Colonic mucosa (tissue), 4 donors: Measurements from ENCODE around the gene INTS6. TPM values are rescaled to one million over a fixed set of nuclear protein-coding genes. Genes with fewer than 3 reads are reported as not detected.
"Not testable (repeated sequence)": the region's sequence is repeated elsewhere in the genome, so short reads cannot be mapped to it uniquely, and the experiment has no call there.

ENCODE experiments used
- DNase-seq: peaks from one replicate; pipeline ENCODE4 v3.0.0-alpha.2; 2020
- H3K27ac ChIP-seq: fragments of 200-600 bp; one replicate; pipeline ENCODE4 v1.8.0; 2021
- H3K27me3 ChIP-seq: fragments of 200-600 bp; one replicate; pipeline ENCODE4 v1.8.0; 2021
- H3K36me3 ChIP-seq: fragments of 200-600 bp; one replicate; pipeline ENCODE4 v1.8.0; 2021
- H3K4me1 ChIP-seq: fragments of 200-600 bp; one replicate; pipeline ENCODE4 v1.8.0; 2021; ENCODE audit warnings: mild to moderate bottlenecking
- H3K4me3 ChIP-seq: fragments of 200-600 bp; one replicate; pipeline ENCODE4 v1.8.0; 2021
- H3K9ac ChIP-seq, 2 donors: one replicate each; pipeline ENCODE4 v1.7.0; 2013; ENCODE audit warnings: control low read depth in 2 of 2, low read depth in 2 of 2, low read length in 2 of 2
- H3K9me3 ChIP-seq: fragments of 200-600 bp; one replicate; pipeline ENCODE4 v1.8.0; 2021
- CTCF ChIP-seq: fragments of 200-600 bp; IDR thresholded peaks from one replicate; pipeline ENCODE4 v1.8.0; 2022; ENCODE audit warnings: antibody characterized with exemption, mild to moderate bottlenecking
- intact Hi-C: fragments of 100-400 bp; cut with DNase I; formaldehyde crosslinking; loops from one replicate; pipeline ENCODE4 v1.14.1; 2022
- total RNA-seq, 2 donors: library from RNA; stranded (reverse); fragmentation: NEBNext Ultra II Directional in 1 of 2; extraction: Animal tissue kit (Norgen Biotek cat#: 25700) in 1 of 2; gene quantifications; one replicate each; pipeline ENCODE4 v1.2.1, GENCODE V29; 2021
- donor health status: healthy.
- donor health status: DM: no; HTN: no; CAD: no.
- donor health status: DM: no; HTN: no; CAD: no.

The INTS6 gene
- total RNA-seq, 2 donors from 2014 or later = 30.8 to 32.3 TPM

- Histone ChIP-seq H3K9ac (no peak overlapping the region), H3K27ac (no peak overlapping the region), H3K36me3 (no peaks in the 10 kb centered on the region), H3K9me3 (no peaks in the 10 kb centered on the region), H3K27me3 (no peaks in the 10 kb centered on the region), H3K4me1 (no peaks in the 10 kb centered on the region), H3K4me3 (no peak overlapping the region)
- intact Hi-C loops = no loop called here
- TF ChIP-seq CTCF = no peak
- no peak for DNase-seq
Measured at GRCh38 chr13:51420681-51421490, 31.9 kb downstream of the INTS6 start.

DNA sequence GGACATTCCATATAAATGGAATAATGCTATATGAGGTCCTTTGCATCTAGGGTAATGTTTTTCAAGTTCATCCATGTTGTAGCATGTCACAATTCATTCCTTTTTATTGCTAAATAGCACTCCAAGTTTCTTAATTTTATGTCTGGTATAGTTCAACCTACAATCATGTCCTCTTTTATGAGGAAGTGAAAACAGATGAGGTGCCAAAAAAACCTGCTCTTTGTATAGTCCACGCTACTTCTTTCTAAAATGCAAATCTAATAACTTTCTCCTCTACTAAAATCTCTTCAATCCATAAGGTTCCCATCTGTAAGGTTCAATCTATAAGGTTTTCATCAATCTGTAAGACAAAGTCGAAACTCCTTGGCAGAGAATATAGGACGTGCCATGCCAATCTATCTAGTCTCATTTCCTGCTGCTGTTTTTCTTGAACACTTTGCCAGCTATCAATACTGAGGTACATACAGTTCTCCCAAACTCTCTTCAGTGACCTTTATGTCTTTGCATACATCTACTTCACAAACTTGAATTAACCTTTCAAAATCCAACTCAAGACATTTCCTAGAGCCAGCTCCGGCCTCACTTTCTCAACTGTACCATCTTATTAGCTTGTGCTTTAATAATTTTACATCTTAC lies 33.7 kb downstream of the INTS6 start:
- Histone ChIP-seq H3K27ac (no peak overlapping the region), H3K9me3 (no peaks in the 10 kb centered on the region), H3K36me3 (no peaks in the 10 kb centered on the region), H3K9ac (no peak overlapping the region), H3K27me3 (no peaks in the 10 kb centered on the region), H3K4me3 (no peak overlapping the region), H3K4me1 (no peaks in the 10 kb centered on the region)
- no peak for TF ChIP-seq CTCF
- intact Hi-C loops = no loop called here
- no peak for DNase-seq

DNA sequence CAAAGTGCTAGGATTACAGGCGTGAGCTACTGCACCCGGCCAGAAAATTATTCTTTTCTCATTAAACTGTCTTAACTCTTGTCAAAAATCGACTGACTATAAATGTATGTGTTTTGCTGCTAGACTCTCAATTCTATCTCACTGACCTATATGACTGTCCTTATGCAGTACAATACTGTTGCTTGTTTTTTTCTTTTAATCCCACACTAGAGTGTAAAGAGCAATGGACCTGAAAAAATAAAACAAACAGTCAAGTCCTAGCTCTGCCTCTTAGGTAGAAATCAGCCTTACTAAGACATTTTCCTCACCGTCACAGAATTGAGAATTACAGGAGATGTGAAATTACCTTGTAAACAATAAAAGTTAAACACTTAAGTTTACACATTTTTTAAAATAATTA lies 35.1 kb downstream of the INTS6 start:
- no peak overlapping the region for H3K4me3 ChIP-seq
- intact Hi-C loops = no loop called here
- DNase-seq = no peak
- no peak overlapping the region for H3K9ac ChIP-seq
- H3K4me1 ChIP-seq = no peaks in the 10 kb centered on the region
- no peak overlapping the region for H3K27ac ChIP-seq
- no peaks in the 10 kb centered on the region for H3K9me3 ChIP-seq
- H3K27me3 ChIP-seq = no peaks in the 10 kb centered on the region
- no peak for TF ChIP-seq CTCF
- no peaks in the 10 kb centered on the region for H3K36me3 ChIP-seq

DNA sequence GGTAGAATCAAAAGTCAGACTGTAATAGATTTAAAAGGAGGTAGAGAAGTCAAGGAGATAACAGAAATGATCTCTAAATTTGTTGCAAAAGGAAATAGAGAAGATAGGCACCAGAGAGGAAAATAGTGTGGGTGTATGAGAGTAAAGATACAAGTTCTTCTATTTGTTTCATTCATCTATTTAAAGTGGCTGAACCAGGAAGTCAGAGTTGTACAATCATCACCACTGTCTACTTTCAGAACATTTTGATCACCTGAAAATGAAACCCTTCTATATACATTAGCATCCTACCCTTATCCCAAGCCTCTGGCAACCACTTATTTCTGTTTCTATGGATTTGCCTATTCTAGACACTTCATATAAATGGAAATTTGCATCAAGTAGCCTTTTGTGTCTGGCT lies 36.7 kb downstream of the INTS6 start:
- H3K27me3 ChIP-seq = no peaks in the 10 kb centered on the region
- no peaks in the 10 kb centered on the region for H3K9me3 ChIP-seq
- no peak overlapping the region for H3K27ac ChIP-seq
- H3K4me3 ChIP-seq = no peak overlapping the region
- no peaks in the 10 kb centered on the region for H3K4me1 ChIP-seq
- intact Hi-C loops = no loop called here
- H3K36me3 ChIP-seq = no peaks in the 10 kb centered on the region
- TF ChIP-seq CTCF = no peak
- no peak overlapping the region for H3K9ac ChIP-seq
- DNase-seq = no peak

- H3K27me3 ChIP-seq, intact Hi-C loops, H3K9me3 ChIP-seq, DNase-seq, H3K36me3 ChIP-seq, H3K9ac ChIP-seq, H3K27ac ChIP-seq, H3K4me3 ChIP-seq, H3K4me1 ChIP-seq: not testable (repeated sequence)
Measured at GRCh38 chr13:51415339-51415738, 37.5 kb downstream of the INTS6 start.

DNA sequence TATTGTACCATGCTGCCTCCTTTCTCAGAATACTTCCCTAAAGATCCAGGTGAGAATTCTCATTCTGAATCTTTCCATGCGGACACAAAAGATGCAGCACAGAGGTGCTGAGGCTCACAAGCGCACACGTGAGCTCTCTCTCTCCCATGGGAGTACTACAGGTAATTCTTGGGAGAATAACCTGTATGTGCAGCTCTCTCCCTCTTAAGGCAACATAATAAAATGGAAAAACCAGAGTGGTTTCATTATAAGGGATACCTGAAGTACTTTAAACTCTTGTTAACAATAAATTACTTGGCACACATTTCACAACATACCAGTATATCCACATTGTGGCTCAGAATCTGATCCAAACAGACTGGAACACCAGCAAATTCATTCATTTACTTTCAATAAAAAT lies 40.4 kb downstream of the INTS6 start:
- Histone ChIP-seq H3K9ac (no peak overlapping the region), H3K9me3 (no peaks in the 10 kb centered on the region), H3K27me3 (no peaks in the 10 kb centered on the region), H3K36me3 (no peaks in the 10 kb centered on the region), H3K27ac (no peak overlapping the region), H3K4me1 (no peaks in the 10 kb centered on the region), H3K4me3 (no peak overlapping the region)
- no peak for DNase-seq
- intact Hi-C loops = no loop called here
- TF ChIP-seq CTCF = no peak
